HG03060 (cell line): ENCODE results near the gene SCRN2.

Source experiments
- ATAC-seq: cut with Tn5 transposase; IDR thresholded peaks from one replicate; pipeline ENCODE4 v1.9.1; 2021; ENCODE audit warnings: low read depth, moderate number of reproducible peaks; ENCODE audit not compliant: unreplicated experiment

The SCRN2 gene

DNA sequence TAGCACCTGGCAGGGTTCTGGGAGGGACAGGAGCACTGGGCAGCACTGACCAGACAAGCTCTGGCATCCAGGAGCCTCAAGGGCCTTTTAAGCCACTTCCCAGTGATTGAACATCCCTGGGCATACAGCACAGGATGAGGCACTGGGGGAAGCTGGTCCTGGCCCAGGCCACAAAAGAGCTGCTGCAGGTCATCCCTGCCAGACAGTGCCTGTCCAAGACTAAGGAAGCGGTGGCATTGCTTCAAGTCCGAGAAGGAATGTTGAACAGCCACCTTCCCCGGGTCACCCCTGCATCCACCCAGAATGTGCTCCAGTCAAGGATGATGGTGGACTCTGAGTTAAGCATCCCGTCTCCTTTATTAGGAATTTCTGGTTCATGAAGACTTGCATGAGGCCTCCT, 18.3 kb downstream of the SCRN2 start:
- no peak for ATAC-seq

GRCh38 chr17:47821424-47822391, 19.4 kb downstream of the SCRN2 start, which contains the start of gene OSBPL7:
TSS of gene OSBPL7 (minus strand) at chr17:47821794. CDS start at chr17:47820278, 1,516 bp downstream.
- no peak for ATAC-seq

DNA sequence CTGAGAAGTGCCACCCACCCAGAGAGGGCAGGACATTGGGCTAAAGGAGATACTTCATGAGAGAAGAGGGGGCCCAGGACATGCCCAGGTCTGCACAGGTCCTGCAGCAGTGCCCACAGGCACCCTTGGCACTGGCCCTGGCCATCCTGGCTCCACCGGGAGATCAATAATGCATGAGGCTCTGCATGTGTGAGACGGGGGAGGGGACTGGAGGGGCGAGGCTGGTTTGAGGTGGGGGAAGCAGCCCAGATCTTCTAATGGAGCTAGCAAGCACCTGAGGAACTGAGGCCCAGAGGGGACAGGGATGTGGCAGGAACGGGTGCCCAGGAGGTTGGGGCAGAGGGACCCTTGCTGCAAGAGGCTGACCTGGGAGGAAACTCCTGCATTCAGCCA, 20.0 kb downstream of the SCRN2 start:
- no peak for ATAC-seq

DNA sequence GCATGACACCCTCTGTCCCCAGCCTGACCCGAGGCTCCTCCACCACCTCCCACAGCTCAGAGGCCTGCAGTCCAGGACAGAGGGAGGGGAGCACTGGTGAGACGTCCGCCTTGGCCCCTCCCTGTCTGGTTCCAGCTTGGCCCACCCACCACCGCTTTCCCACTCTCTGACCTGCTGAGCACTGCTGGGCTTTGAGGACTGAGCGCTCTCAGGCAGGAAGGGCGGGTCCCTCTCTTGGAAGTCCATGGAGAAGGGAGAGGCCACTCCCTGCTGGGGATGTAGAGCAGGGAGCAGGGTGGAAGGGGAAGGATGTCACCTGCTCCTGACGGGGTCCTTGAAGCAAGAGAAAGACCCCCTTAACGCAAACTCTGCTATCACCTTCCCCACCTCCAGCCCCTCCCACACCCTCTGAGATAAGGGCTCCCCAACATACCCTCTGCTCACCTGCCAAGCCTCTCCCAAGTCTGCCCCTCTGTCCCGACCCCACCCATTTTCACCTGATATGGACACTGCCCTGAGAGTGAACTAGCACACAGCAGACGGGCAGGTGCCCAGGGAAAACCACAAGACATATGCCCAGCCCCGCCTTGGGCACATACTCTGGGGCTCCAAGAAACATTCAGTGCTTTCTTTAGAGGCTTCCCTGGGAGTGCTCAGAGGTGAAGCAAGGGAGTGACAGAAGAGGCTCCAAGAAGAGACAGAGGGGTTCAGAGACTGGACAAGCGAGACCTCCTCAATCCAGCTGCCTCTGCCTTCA, 20.9 kb downstream of the SCRN2 start:
- no peak for ATAC-seq

GRCh38 chr17:47819475-47819874, 21.6 kb downstream of the SCRN2 start:
- no peak for ATAC-seq

GRCh38 chr17:47818002-47818695, 22.9 kb downstream of the SCRN2 start:
- ATAC-seq, result no peak

- ATAC-seq, result no peak
Observed at GRCh38 chr17:47816947-47817346, 24.1 kb downstream of the SCRN2 start.

- no peak for ATAC-seq
Observed at GRCh38 chr17:47816111-47816735, 24.9 kb downstream of the SCRN2 start.

- no peak for ATAC-seq
Observed at GRCh38 chr17:47815106-47815918, 25.8 kb downstream of the SCRN2 start.

GRCh38 chr17:47813512-47814031, 27.5 kb downstream of the SCRN2 start:
- ATAC-seq, result no peak

DNA sequence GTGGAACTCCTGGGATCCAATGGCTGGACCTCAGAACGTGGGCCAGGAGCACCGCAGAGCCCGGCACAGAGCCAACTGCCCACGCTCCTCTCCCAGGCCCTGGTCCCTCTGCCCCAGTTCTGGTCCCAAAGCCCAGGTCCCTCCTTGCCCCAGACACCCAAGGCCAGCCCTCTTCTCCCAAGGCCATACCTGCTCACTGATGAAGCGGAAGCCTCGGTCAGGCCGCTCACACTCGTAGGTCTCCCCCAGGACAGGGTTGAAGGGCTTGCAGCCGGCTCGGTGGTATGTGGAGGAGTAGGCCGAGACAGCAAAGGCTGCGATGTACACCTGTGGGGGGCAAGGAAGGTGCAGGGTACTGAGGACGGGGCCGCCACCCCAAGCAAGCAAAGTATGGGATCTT, 28.0 kb downstream of the SCRN2 start:
- no peak for ATAC-seq

DNA sequence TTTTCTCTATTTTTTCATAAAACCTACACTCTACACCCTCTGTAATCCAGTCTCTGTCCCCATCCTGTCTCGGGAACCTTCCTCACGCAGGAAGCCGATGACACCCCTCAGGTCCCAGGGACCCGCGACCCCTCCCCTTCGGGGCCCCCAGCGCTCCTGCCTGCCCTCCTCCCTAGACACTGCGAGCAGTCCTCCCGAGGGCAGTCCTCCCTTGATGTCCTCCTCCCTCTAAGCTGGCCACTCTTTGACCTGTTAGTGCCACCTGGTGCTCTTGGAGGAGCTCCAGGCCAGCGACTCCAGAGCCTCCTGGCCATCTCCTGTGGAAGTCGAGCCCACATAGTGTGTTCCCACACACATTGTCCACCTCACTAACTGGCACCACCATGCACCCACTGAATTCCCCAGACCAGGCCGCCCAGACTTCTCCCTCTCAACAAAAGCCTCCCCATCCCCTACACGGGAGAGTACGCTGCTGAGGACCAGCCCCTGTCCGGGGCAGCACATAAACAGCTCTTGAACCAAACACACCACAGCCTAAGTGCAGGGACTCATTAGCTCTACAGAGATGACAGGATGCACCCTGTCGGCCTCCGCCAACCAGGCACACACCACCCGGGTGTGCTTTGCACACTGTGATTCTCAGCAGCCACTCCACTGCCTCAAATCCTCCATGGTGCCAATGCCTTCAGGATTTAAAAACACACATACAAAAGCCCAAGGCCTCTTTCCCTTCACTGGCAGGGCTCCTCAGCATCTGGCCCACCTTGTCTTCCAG, 28.7 kb downstream of the SCRN2 start:
- ATAC-seq, result no peak

GRCh38 chr17:47811709-47812108, 29.4 kb downstream of the SCRN2 start:
- ATAC-seq, result no peak

DNA sequence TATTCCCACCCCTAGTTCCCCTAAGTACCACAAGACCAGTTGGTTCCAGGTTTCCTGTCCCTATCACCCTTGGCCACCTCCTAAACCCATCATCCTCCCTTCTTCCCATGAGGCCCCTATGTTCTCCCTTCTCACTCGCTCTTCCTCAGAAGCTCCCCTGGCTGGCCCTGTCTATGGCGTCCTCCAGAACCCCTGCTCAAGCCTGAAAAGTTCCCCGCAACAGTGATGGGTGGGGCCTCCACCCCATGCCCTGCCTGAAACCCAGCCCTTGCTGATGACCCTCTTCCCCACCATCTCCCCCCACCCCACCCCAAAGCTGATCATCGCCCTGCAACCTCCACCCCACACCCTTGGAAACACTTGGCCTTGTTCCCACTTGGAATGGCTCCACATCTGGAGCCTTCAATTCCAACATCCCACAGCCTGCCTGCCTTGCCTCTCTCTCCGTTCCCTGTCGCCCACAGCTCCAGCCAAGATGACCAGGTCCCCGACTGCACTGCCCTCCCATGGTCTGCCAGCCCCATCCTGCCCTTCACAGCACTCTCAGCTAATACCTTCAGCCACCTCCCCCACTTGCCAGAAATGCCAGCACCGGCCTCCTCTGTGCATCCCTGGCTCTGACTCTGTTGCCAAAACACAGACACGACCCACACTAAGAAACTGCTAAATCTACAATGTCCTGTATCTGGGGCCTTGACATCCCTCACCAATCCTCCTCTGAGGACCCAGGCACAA, 30.0 kb downstream of the SCRN2 start:
- ATAC-seq, result no peak

DNA sequence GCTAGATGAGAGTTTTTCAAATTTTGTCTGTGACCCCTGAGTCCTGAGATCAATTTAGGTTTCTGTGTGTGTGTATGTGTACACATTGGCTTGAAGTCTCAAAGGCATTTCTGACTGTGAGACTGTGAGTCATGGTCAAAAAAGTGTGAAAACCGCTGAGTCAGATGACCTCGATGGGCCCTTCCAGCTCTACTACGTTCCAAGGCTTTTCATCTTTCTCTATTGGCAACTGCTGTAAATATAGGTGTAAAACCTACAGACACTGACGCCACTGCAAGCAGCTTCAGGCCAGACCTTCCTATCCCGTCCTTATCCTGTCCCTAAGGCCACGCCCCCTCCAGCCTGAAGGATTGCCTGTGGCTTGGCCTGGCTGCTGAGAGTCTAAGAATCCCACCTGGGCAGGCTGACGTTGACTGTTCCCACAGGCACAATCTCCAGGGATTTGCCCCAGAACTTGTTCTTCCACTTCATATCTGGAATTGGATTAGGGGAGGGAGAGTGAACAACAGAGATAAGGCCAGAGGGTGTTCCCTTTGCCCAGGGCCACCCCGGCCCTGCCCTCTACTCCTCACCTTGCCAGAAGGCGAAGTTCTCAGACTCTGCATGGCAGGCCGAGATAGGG, 30.8 kb downstream of the SCRN2 start:
- peak; percentile 66 for ATAC-seq

DNA sequence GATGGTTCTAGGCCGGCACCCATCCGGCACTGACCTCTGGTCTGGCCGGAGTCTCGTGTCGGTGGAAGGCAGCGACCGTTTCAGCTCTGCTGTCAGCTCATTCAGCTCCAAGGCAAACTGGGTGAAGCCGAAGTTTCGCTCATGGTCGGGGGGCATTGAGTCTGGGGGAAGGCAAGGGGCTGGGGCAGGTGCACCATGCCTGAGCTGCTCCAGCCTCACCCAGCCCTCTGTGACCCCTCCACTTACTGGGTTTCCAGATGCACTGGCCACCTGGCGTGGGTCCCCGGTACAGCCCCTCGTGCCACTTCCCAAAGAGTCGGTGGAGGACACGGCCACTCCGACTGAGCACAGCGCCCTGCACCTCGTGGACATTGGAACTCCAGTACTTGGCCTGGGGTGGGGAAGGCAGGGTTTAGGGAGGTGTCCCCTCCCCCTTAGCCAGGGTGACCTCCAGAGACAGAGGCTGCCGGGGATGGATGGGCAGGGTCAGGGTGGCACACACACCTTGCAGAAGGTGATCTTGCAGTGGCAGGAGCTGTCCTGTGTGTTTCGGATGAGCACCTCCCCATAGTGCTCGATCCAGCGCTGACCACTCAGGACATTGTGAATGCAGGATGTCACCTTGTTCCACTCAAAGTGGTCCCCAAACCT, 32.1 kb downstream of the SCRN2 start:
- ATAC-seq, result no peak
